SK-N-MC (cell line): ENCODE measurements around the gene TGM5.

Source experiments
- DNase-seq: peaks from one replicate; pipeline ENCODE4 v3.0.0-alpha.2; 2011; ENCODE audit warnings: low read depth, low spot score
- H3K27ac ChIP-seq: fragments of 200-600 bp; sonication (generic); 2 replicates; pipeline ENCODE4 v1.5.1; 2016; ENCODE audit warnings: mixed run types
- H3K36me3 ChIP-seq: fragments of 200-600 bp; sonication (generic); 2 replicates; pipeline ENCODE4 v1.6.1; 2017; ENCODE audit warnings: antibody characterized with exemption, low read length, mixed read lengths; ENCODE audit not compliant: insufficient read depth
- H3K4me3 ChIP-seq: fragments of 200-600 bp; sonication (generic); 2 replicates; pipeline ENCODE4 v1.5.1; 2016
- H3K9ac ChIP-seq: fragments of 200-600 bp; sonication (generic); 2 replicates; pipeline ENCODE4 v1.8.0; 2017; ENCODE audit warnings: mixed run types, mixed read lengths; ENCODE audit not compliant: insufficient read length
- H3K9me3 ChIP-seq: fragments of 200-600 bp; sonication (generic); 2 replicates; pipeline ENCODE4 v1.6.1; 2017; ENCODE audit warnings: low read depth, mild to moderate bottlenecking, antibody characterized with exemption, low read length, moderate library complexity, mixed read lengths
- EZH2 ChIP-seq: fragments of 200-600 bp; sonication (generic); IDR thresholded peaks from one replicate; pipeline ENCODE4 v1.6.1; 2017; ENCODE audit warnings: antibody characterized with exemption
- FOXP2 ChIP-seq: optimal IDR thresholded peaks from 2 replicates; pipeline ENCODE3; 2011; ENCODE audit warnings: mild to moderate bottlenecking, moderate library complexity; ENCODE audit not compliant: insufficient read depth; ENCODE audit errors: extremely low read length, control extremely low read depth
- POLR2AphosphoS5 ChIP-seq: IDR thresholded peaks from 2 replicates; pipeline ENCODE4 v1.6.1; 2012; ENCODE audit warnings: mild to moderate bottlenecking, low read depth, low read length, borderline replicate concordance

Gene TGM5

DNA sequence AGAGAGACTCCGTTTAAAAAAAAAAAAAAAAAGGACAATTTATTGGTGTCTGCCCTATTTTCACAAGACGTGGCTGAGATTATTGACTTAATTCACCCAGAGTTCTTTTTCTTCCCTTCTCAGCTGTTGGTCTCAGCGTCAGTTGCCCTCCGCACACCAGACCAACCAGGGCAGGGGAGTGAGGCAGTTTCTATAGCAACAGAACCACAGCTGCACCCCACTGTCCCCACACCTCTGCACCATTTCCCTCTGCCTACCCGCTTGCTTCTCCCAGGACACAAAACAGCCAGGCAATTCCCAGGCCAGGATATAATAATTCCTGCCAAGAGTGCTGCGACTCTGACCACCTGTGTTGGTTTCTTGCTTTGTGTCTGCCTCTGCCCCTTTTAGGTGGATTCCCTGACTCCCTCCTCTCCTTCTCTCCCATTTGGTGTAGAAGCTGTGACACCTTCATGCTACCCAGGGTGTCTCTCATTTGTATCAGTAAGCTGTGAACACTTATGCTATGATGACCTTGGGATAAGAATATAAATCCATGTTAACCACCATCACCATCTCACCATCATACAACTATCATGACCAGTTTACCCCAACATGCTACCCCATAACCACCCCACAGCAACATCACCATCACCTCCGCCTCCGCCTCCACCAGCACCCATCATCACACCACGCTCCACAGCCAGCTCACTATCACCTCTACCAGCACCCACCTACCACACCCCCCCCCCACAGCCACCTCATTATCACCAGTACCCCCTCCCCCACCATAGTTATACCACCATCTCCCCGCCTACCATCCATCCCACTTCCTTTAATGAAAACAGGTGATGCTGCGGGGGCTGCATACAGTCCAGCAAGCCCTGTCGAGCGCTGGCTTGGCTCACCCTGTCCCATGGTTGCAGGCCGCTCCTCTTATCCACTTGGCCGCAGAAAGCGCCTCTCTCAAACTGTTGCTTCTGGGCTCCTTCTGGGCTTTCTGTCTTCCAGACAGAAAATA lies 46.5 kb downstream of the TGM5 start:
- no peak for TF ChIP-seq EZH2
- no peak for TF ChIP-seq FOXP2
- no peak for TF ChIP-seq POLR2AphosphoS5
- Histone ChIP-seq H3K36me3 (no peaks in the 10 kb centered on the region), H3K9ac (no peak overlapping the region), H3K9me3 (no peaks in the 10 kb centered on the region), H3K4me3 (no peak overlapping the region), H3K27ac (no peak overlapping the region)
- DNase-seq, result no peak

DNA sequence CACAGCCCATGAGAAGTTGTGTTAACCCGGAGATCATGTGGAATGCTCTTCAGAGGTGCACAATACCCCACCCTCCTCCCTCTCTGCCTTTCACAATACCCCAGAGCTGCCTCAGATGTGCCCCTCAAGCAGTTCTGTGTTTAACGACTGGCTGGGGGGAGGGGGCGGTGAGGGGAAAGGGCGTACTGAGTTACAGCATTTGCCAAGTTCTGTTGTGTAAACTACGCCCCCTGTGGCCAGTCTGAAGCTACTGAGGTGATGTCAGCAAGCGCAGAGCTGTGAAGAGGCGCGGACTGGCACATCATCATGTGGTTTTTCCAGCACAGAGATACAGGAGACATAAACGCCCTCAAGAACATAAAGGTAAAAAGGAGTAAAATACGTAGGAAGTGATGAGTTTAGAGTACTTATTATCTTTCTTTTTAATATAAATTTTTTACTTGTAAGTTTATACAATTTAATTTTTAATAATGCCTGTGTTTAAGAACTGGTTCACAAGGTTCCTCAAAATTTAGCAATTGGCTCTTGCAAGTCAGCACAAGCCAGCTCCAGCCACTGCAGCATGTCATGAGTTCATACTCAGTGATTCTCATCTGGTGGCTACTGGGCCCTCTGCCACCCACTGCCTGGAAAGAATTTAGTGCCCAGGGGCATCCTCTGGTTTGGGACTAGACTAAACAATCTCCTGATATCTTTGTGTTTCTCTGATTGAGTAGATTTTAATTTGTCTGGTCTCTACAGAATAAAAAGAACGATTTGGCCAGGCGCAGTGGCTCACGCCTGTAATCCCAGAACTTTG lies 47.6 kb downstream of the TGM5 start:
- no peak for DNase-seq

DNA sequence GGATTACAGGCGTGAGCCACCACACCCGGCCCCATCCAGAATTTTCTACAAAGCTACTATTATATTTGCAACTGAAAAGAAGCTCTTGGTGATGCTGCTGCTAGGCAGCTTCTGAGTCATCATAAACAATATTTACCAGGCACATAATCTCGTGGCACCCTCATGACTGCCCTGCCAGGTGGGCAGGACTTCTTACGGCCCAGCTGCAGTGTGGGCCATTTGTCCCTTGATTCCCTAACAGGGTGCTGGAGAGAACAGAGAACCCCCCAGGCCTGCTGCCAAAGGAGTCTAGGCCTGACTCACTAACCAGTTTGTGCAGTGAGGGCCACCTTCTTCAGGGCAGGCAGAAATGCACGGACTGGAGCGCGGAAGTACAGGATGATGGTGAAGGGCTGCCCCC lies 50.8 kb downstream of the TGM5 start:
- H3K4me3 ChIP-seq, result no peak overlapping the region
- H3K36me3 ChIP-seq, result no peaks in the 10 kb centered on the region
- no peak for DNase-seq
- no peak overlapping the region for H3K27ac ChIP-seq
- H3K9ac ChIP-seq, result no peak overlapping the region
- TF ChIP-seq EZH2 (no peak), FOXP2 (no peak), POLR2AphosphoS5 (no peak)
- no peaks in the 10 kb centered on the region for H3K9me3 ChIP-seq

More for the DNA sequence above, 47.6 kb downstream of the TGM5 start:
- no peaks in the 10 kb centered on the region for H3K9me3 ChIP-seq
- no peak overlapping the region for H3K27ac ChIP-seq
- no peak overlapping the region for H3K4me3 ChIP-seq
- TF ChIP-seq EZH2, result no peak
- TF ChIP-seq POLR2AphosphoS5, result no peak
- TF ChIP-seq FOXP2, result no peak
- no peak overlapping the region for H3K9ac ChIP-seq
- H3K36me3 ChIP-seq, result no peaks in the 10 kb centered on the region

DNA sequence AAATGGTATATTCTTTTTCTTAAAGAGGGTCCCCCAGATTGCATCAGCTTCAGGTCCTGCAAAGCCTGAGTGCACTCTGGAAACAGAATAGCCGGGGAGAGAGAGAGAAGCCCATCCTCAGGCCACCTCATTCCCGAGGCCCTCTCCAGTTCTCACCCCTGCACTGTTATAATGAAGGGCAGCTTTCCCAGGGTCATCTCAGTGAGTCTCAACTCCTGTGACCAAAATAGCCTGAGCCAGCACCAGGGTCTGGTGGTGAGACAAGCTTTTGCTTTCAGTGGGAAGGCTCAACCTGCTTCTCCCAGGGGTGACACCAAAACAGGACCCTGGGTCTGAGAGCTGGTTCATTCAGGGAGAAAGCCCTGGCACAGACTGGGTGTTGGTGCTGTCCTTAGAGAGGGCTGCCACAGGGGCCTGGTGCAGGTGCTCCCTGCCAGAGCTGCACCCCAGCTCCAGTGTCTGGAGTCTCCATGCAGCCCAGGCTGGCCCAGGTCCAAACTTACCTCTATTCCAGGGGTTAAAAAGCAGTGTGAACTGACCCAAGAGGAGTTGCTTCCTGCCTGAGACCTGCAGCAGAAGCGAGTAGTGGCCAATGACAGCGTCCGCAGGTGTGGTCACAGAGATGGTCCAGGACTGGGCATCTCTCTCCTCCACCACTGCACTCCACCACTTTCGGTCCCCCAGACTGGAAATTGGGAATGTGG lies 52.0 kb downstream of the TGM5 start:
- H3K36me3 ChIP-seq, result no peaks in the 10 kb centered on the region
- H3K9me3 ChIP-seq, result no peaks in the 10 kb centered on the region
- DNase-seq, result no peak
- no peak overlapping the region for H3K4me3 ChIP-seq
- TF ChIP-seq POLR2AphosphoS5 (no peak), EZH2 (no peak), FOXP2 (no peak)
- no peak overlapping the region for H3K9ac ChIP-seq
- H3K27ac ChIP-seq, result no peak overlapping the region

DNA sequence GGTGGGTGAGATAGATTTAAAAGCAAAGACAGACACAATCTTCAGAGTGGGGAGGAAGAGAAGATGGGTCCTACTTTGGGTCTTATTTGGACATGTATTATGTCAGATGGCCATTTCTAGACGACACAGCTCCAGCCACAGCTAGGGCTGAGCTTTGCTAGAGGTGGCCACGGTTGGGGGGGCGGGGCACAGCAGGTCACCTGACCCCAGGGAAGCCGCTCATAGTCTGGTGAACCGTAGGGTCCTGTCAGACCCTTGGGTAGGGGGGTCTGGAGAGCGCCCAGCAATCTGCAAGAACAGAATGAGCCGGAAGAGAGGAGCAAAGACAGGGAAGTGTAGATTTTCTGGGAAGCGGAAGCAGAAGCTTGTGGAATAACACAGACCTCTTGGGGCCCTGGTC lies 52.6 kb downstream of the TGM5 start:
- TF ChIP-seq FOXP2 (no peak), EZH2 (no peak), POLR2AphosphoS5 (no peak)
- DNase-seq, result no peak
- Histone ChIP-seq H3K9ac (no peak overlapping the region), H3K4me3 (no peak overlapping the region), H3K36me3 (no peaks in the 10 kb centered on the region), H3K27ac (no peak overlapping the region), H3K9me3 (no peaks in the 10 kb centered on the region)

DNA sequence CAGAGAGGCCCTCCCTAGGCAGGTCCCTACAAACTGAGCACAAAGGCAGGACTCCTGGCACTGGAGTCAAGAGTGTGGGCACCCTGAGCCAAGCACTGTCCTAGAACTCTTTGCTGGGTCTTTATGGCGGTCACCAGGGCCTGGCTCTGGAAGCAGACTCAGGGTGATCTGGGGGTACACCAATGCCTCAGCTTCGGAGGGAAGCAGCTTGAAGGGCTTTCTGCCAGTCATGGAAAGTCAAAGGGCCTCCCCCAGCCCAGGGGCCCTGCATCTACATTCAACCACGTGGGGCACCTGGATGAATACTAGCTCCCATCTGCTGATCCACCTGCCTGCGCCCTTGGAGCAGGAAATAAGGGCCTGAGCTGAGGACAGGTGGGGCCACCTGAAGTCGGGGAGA lies 53.3 kb downstream of the TGM5 start:
- Histone ChIP-seq H3K36me3 (no peaks in the 10 kb centered on the region), H3K4me3 (no peak overlapping the region), H3K27ac (no peak overlapping the region), H3K9me3 (no peaks in the 10 kb centered on the region), H3K9ac (no peak overlapping the region)
- DNase-seq, result no peak
- TF ChIP-seq POLR2AphosphoS5 (no peak), EZH2 (no peak), FOXP2 (no peak)

DNA sequence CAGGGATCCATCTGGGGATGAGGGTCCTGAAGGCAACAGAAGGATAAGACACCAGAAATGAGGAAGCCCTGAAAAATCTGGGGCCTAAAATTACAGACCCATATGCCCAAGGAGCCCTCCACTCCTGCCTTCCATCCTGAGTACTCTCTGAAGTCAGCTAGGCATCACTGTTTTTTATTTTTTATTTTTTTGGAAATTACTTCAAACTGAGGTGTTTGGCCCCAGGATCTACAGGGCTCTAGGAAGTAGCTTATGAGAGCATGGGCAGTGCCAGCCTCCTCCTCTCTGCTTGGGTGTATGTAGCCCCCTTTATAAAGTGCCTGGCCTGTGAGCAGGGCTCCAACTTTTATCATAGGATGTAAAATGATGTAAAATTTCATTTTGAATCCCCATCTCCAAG lies 53.8 kb downstream of the TGM5 start:
- Histone ChIP-seq H3K9ac (no peak overlapping the region), H3K9me3 (no peaks in the 10 kb centered on the region), H3K4me3 (no peak overlapping the region), H3K36me3 (no peaks in the 10 kb centered on the region), H3K27ac (no peak overlapping the region)
- DNase-seq, result no peak
- TF ChIP-seq POLR2AphosphoS5 (no peak), FOXP2 (no peak), EZH2 (no peak)

DNA sequence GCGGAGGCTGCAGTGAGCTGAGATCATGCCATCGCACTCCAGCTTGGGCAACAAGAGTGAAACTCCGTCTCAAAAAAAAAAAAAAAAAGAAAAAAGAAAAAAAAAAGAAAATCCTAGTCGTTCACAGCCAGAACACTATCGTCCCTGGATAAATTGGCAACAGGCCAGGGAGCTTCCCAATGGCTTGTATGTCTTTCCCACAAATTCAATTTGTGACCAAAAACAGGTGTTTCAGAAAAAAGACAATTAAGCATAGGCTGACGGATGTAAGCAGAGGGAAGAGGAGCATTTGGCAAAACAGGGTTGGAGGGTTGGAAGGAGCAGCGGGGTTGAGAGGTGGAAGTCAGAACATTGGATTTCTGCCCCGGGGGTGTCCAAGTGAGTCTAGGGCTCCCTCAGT lies 54.4 kb downstream of the TGM5 start:
- Histone ChIP-seq H3K36me3 (no peaks in the 10 kb centered on the region), H3K9ac (no peak overlapping the region), H3K4me3 (no peak overlapping the region), H3K9me3 (no peaks in the 10 kb centered on the region), H3K27ac (no peak overlapping the region)
- no peak for DNase-seq
- TF ChIP-seq FOXP2 (no peak), POLR2AphosphoS5 (no peak)
